ENCODE measurements around the gene CLDN17. TPM values are rescaled to one million over a fixed set of nuclear protein-coding genes. Genes with fewer than 3 reads are reported as not detected.

The CLDN17 gene
- under 0.01 TPM in 1 of 2 replicates, not detected in the other for total RNA-seq

GRCh38 chr21:30166705-30167104 is at the start of gene CLDN17:
Gene CLDN17, minus strand, starts transcription at chr21:30166805. Its CDS starts 188 bp downstream, at chr21:30166617.

GRCh38 chr21:30216041-30216723 is 49.6 kb upstream of the CLDN17 start, which contains the start of gene CLDN8:
Gene CLDN8, minus strand, starts transcription at chr21:30216097. Its CDS starts 172 bp downstream, at chr21:30215925.

Other genes starting within 250 kb of the CLDN17 start
- gene GRIK1, start 226.8 kb downstream of the CLDN17 start, total RNA-seq: under 0.01 TPM in 1 of 2 replicates, not detected in the other
- under 0.01 TPM in 2 replicates for gene CLDN8, start 49.3 kb upstream of the CLDN17 start, total RNA-seq
- not detected in 2 replicates for gene KRTAP24-1, start 116.1 kb upstream of the CLDN17 start, total RNA-seq
- gene KRTAP25-1, start 122.7 kb upstream of the CLDN17 start, total RNA-seq: not detected in 2 replicates
- not detected in 2 replicates for gene KRTAP26-1, start 153.5 kb upstream of the CLDN17 start, total RNA-seq
- not detected in 2 replicates for gene KRTAP27-1, start 170.9 kb upstream of the CLDN17 start, total RNA-seq
- not detected in 2 replicates for gene KRTAP23-1, start 181.8 kb upstream of the CLDN17 start, total RNA-seq
- gene KRTAP13-2, start 205.5 kb upstream of the CLDN17 start, total RNA-seq: not detected in 2 replicates
- not detected in 2 replicates for gene KRTAP13-1, start 229.2 kb upstream of the CLDN17 start, total RNA-seq